GM10248 (cell line): ENCODE results near the gene GPC6.

Experiments
- CTCF ChIA-PET: fragments of 300-600 bp; sonication (Branson Sonifier 250); formaldehyde crosslinking; extraction: SDS; loops from one replicate; lab custom pipeline; 2021; ENCODE audit warnings: antibody characterized with exemption; lab: Yijun Ruan, JAX
- POLR2A ChIA-PET: fragments of 350-650 bp; sonication (Branson Sonifier 250); formaldehyde crosslinking; extraction: SDS; loops from one replicate; lab custom pipeline; 2020; ENCODE audit warnings: antibody characterized with exemption; lab: Yijun Ruan, JAX
- DNase-seq: peaks from one replicate; pipeline ENCODE4 v3.0.0; 2012; ENCODE audit errors: extremely low spot score
- CTCF ChIP-seq: IDR thresholded peaks from 2 replicates; pipeline ENCODE4 v1.5.1; 2012; ENCODE audit warnings: mild to moderate bottlenecking, low read depth; ENCODE audit errors: extremely low read depth, missing control alignments, control extremely low read depth

Gene GPC6

GRCh38 chr13:93751117-93751516 is 524.5 kb downstream of the GPC6 start:
- TF ChIP-seq CTCF, result no peak
- no peak for DNase-seq
- CTCF ChIA-PET, result no interaction called here
- POLR2A ChIA-PET, result no interaction called here

GRCh38 chr13:93752541-93752940 is 525.9 kb downstream of the GPC6 start:
- CTCF ChIA-PET, result no interaction called here
- POLR2A ChIA-PET, result no interaction called here
- no peak for TF ChIP-seq CTCF
- DNase-seq, result no peak

GRCh38 chr13:93753639-93754038 is 527.0 kb downstream of the GPC6 start:
- DNase-seq, result no peak
- POLR2A ChIA-PET, result no interaction called here
- TF ChIP-seq CTCF, result no peak
- CTCF ChIA-PET, result no interaction called here

- CTCF ChIA-PET, result no interaction called here
- no peak for DNase-seq
- POLR2A ChIA-PET, result no interaction called here
- TF ChIP-seq CTCF, result no peak
Measured at GRCh38 chr13:93755341-93755740, 528.7 kb downstream of the GPC6 start.

GRCh38 chr13:93758575-93758974 is 532.0 kb downstream of the GPC6 start:
- TF ChIP-seq CTCF, result no peak
- DNase-seq, result no peak
- POLR2A ChIA-PET, result no interaction called here
- CTCF ChIA-PET, result no interaction called here

GRCh38 chr13:93762708-93763426 is 536.3 kb downstream of the GPC6 start:
- ChIA-PET POLR2A (no interaction called here), CTCF (interaction anchor here (0.7 kb wide), 1 partner anchor 12 kb away, joined by 4 read pairs; no protein-coding TSS in a partner anchor)
- no peak for TF ChIP-seq CTCF
- no peak for DNase-seq

GRCh38 chr13:93765062-93765461 is 538.5 kb downstream of the GPC6 start:
- DNase-seq, result no peak
- TF ChIP-seq CTCF, result no peak
- ChIA-PET POLR2A (no interaction called here), CTCF (no interaction called here)
